ENCODE data around the gene REPS1. TPM values are rescaled to one million over a fixed set of nuclear protein-coding genes. Genes with fewer than 3 reads are reported as not detected.

Gene REPS1
- polyA plus RNA-seq, 1 of the 3 experiments (the other 2 are of a cell fraction): 26.2 TPM

- TF ChIP-seq TEAD4 (IDR thresholded peaks at IDR 0.05; ENCODE audit: borderline replicate concordance, insufficient read depth) (no peak), TAF1 (IDR thresholded peaks at IDR 0.05; ENCODE audit: borderline replicate concordance, low read depth, low read length) (no peak)
- TF ChIP-seq, protein P1, sequence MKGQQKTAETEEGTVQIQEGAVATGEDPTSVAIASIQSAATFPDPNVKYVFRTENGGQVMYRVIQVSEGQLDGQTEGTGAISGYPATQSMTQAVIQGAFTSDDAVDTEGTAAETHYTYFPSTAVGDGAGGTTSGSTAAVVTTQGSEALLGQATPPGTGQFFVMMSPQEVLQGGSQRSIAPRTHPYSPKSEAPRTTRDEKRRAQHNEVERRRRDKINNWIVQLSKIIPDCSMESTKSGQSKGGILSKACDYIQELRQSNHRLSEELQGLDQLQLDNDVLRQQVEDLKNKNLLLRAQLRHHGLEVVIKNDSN (IDR thresholded peaks at IDR 0.05; ENCODE audit: borderline replicate concordance, low read depth): no peak
Measured at GRCh38 chr6:139003751-139004150, 15.7 kb upstream of the REPS1 start (continued).

DNA sequence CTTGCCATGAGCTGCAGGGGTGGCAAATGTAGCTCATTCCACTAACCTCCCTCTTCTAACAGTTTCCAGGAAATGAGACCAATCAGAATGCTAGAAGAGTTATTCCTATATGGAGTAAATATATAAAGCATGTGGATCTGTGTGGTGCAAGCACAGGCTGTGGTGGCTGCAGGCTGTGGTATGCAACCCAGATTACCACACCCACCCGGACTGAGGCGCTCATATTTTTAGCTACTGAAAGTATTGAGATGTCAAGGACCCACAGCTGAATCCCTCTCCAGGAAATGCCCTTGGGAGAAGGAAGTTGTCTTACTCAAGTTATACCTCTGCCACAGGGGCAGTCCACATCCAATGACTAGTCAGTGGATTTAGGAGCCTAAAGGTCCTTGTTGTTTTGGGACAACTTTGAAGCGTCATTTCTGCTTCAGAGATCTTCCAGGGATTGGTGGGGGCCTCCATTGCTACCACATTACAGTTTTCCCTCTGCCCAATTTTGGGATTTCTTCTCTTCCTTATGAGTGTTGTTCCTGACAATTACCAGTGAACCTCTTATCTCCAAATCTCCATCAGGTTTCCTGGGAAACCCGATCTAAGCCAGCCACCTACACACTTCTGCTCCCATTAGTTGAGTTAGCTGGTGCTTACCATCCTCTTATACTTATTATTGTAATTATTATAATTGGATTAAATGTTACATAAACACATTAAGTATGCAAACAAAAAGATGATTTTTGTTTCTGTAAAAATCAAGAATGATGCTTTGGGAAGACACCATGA lies 12.1 kb upstream of the REPS1 start:
- H3K4me2 ChIP-seq: no peak overlapping the region
- no peak overlapping the region for H3K9ac ChIP-seq
- no peaks in the 10 kb centered on the region for H3K79me2 ChIP-seq (ENCODE audit: insufficient read depth)
- DNase-seq: no peak
- H3K4me3 ChIP-seq (ENCODE audit: low read depth in 2 of 2, low read length in 1 of 2): no peak overlapping the region
- no peaks in the 10 kb centered on the region for H3K27me3 ChIP-seq (ENCODE audit: insufficient read depth)
- H3K9me3 ChIP-seq: no peaks in the 10 kb centered on the region
- POLR2A ChIA-PET: no interaction called here
- CTCF ChIA-PET: interaction anchor here (1.9 kb wide), 1 partner anchor 12 kb away, joined by 8 read pairs; the partner anchor contains the start of gene REPS1
- no peaks in the 10 kb centered on the region for H4K20me1 ChIP-seq (ENCODE audit: insufficient read depth)
- no peaks in the 10 kb centered on the region for H3K36me3 ChIP-seq (replicated peaks in 1 of 2; ENCODE audit: control insufficient read depth in 1 of 2, insufficient read depth in 2 of 2, low read length in 1 of 2)
- no peaks in the 10 kb centered on the region for H3F3A ChIP-seq (replicated peaks; ENCODE audit: insufficient read depth)
- H3K4me1 ChIP-seq (ENCODE audit: control insufficient read depth in 1 of 2, insufficient read depth in 2 of 2, low read depth in 1 of 2, low read length in 1 of 2): no peaks in the 10 kb centered on the region
- 63% methylated on average over 2 of the region's 4 CpGs for WGBS (ENCODE audit: low lambda C conversion rate)
- H2AFZ ChIP-seq (ENCODE audit: low read depth): no peak overlapping the region
- no peaks in the 10 kb centered on the region for H3K9me2 ChIP-seq
- H3K27ac ChIP-seq (ENCODE audit: low read depth in 2 of 2, low read length in 1 of 2): no peak overlapping the region
- TF ChIP-seq IRF3 (IDR thresholded peaks at IDR 0.05; ENCODE audit: low read depth, low read length): no peak

GRCh38 chr6:138997136-138997535 lies 9.1 kb upstream of the REPS1 start:
- H3F3A ChIP-seq (replicated peaks; ENCODE audit: insufficient read depth): no peaks in the 10 kb centered on the region
- no peak for DNase-seq
- H3K36me3 ChIP-seq (replicated peaks in 1 of 2; ENCODE audit: control insufficient read depth in 1 of 2, insufficient read depth in 2 of 2, low read length in 1 of 2): no peaks in the 10 kb centered on the region
- H3K27me3 ChIP-seq (ENCODE audit: insufficient read depth): no peaks in the 10 kb centered on the region
- 56% methylated on average over 5 of the region's 5 CpGs for WGBS (ENCODE audit: low lambda C conversion rate)
- POLR2A ChIA-PET: no interaction called here
- no peaks in the 10 kb centered on the region for H3K79me2 ChIP-seq (ENCODE audit: insufficient read depth)
- no peak overlapping the region for H3K9ac ChIP-seq
- H4K20me1 ChIP-seq (ENCODE audit: insufficient read depth): no peaks in the 10 kb centered on the region
- no peak overlapping the region for H3K27ac ChIP-seq (ENCODE audit: low read depth in 2 of 2, low read length in 1 of 2)
- no peaks in the 10 kb centered on the region for H3K4me1 ChIP-seq (ENCODE audit: control insufficient read depth in 1 of 2, insufficient read depth in 2 of 2, low read depth in 1 of 2, low read length in 1 of 2)
- no peak overlapping the region for H3K4me3 ChIP-seq (ENCODE audit: low read depth in 2 of 2, low read length in 1 of 2)
- no peaks in the 10 kb centered on the region for H3K9me2 ChIP-seq
- H3K4me2 ChIP-seq: no peak overlapping the region
- H2AFZ ChIP-seq (ENCODE audit: low read depth): no peak overlapping the region
- no peaks in the 10 kb centered on the region for H3K9me3 ChIP-seq
- CTCF ChIA-PET: no interaction called here
- TF ChIP-seq JUND (IDR thresholded peaks at IDR 0.05) (no peak), ZBTB33 (IDR thresholded peaks at IDR 0.05; ENCODE audit: borderline replicate concordance, low read depth) (no peak), TEAD4 (IDR thresholded peaks at IDR 0.05; ENCODE audit: borderline replicate concordance, insufficient read depth) (no peak), RFX5 (IDR thresholded peaks at IDR 0.05; ENCODE audit: low read length) (no peak), GATA2 (CRISPR knock-in tag; IDR thresholded peaks at IDR 0.05) (no peak), ELF1 (IDR thresholded peaks at IDR 0.05) (no peak), SMC3 (IDR thresholded peaks at IDR 0.05; ENCODE audit: low read depth, low read length) (no peak), RXRA (IDR thresholded peaks at IDR 0.05; ENCODE audit: borderline replicate concordance, low read depth) (no peak), FOXJ3 (CRISPR knock-in tag; IDR thresholded peaks at IDR 0.05) (no peak), REST (IDR thresholded peaks at IDR 0.05; ENCODE audit: low read depth, low read length) (no peak), USF2 (IDR thresholded peaks at IDR 0.05; ENCODE audit: borderline replicate concordance, low read depth, low read length) (no peak)
- TF ChIP-seq, protein P1 (IDR thresholded peaks at IDR 0.05; ENCODE audit: borderline replicate concordance, low read depth): no peak
